Measurements from ENCODE around the gene CDCA8.

DNA sequence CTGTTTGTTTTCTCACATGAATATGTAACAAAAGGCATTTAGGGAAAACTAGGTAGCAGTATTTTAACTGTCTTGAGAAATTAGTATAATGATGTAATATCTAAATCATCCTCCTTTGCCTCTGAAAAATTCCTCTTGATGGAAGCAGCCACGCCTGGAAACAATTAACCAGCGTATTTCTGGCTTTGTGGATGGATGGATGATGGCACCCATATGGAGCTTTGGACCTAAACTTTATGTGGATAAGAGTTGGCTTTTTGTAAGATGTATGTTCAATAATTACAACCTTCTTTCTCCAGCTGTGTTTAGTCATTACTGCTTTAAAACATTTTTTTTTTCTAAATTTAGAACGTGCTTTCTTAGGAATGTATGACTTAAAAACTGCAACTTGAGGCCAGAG lies 12.7 kb downstream of the CDCA8 start:
- no peak for TF ChIP-seq EZH2 (IDR thresholded peaks at IDR 0.05; ENCODE audit: low read depth)
- TF ChIP-seq, protein P1, sequence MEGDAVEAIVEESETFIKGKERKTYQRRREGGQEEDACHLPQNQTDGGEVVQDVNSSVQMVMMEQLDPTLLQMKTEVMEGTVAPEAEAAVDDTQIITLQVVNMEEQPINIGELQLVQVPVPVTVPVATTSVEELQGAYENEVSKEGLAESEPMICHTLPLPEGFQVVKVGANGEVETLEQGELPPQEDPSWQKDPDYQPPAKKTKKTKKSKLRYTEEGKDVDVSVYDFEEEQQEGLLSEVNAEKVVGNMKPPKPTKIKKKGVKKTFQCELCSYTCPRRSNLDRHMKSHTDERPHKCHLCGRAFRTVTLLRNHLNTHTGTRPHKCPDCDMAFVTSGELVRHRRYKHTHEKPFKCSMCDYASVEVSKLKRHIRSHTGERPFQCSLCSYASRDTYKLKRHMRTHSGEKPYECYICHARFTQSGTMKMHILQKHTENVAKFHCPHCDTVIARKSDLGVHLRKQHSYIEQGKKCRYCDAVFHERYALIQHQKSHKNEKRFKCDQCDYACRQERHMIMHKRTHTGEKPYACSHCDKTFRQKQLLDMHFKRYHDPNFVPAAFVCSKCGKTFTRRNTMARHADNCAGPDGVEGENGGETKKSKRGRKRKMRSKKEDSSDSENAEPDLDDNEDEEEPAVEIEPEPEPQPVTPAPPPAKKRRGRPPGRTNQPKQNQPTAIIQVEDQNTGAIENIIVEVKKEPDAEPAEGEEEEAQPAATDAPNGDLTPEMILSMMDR (conservative IDR thresholded peaks at IDR 0.05): no peak

Measured in PC-9 (cell line).